Astrocyte (in vitro differentiated cells and primary cell): ENCODE measurements around the gene THOC6. TPM values are rescaled to one million over a fixed set of nuclear protein-coding genes. Genes with fewer than 3 reads are reported as not detected.

Experiments
- DNase-seq: peaks from one replicate; pipeline ENCODE4 v3.0.0-alpha.2; 2010; ENCODE audit warnings: low read depth
- FAIRE-seq: peaks from 2 replicates; lab custom pipeline; 2011; peaks lifted over from hg19 to GRCh38; lab: Jason Lieb, UNC
- H2AFZ ChIP-seq: 2 replicates; pipeline ENCODE4 v1.6.0; 2012; ENCODE audit warnings: low read depth, low read length, inconsistent platforms
- H3K27ac ChIP-seq: 2 replicates; pipeline ENCODE4 v1.5.1; 2011; ENCODE audit warnings: low read depth, low read length, inconsistent platforms
- H3K27me3 ChIP-seq: 2 replicates; pipeline ENCODE4 v1.6.0; 2011; ENCODE audit warnings: low read length, inconsistent platforms; ENCODE audit not compliant: insufficient read depth
- H3K36me3 ChIP-seq: 2 replicates; pipeline ENCODE4 v1.5.1; 2011; ENCODE audit warnings: low read length, inconsistent platforms; ENCODE audit not compliant: insufficient read depth
- H3K4me1 ChIP-seq: 2 replicates; pipeline ENCODE4 v1.5.1; 2011; ENCODE audit warnings: low read length, inconsistent platforms; ENCODE audit not compliant: insufficient read depth
- H3K4me2 ChIP-seq: 2 replicates; pipeline ENCODE4 v1.6.0; 2012; ENCODE audit warnings: low read length, inconsistent platforms
- H3K4me3 ChIP-seq: 2 replicates; pipeline ENCODE4 v1.5.1; 2011; ENCODE audit warnings: low read depth, mild to moderate bottlenecking, low read length, inconsistent platforms; ENCODE audit not compliant: insufficient read depth
- H3K79me2 ChIP-seq: 2 replicates; pipeline ENCODE4 v1.6.0; 2012; ENCODE audit warnings: mild to moderate bottlenecking, low read length, inconsistent platforms; ENCODE audit not compliant: insufficient read depth
- H3K9ac ChIP-seq: 2 replicates; pipeline ENCODE4 v1.6.0; 2012; ENCODE audit warnings: mild to moderate bottlenecking, low read length, inconsistent platforms
- H3K9me3 ChIP-seq: 2 replicates; pipeline ENCODE4 v1.5.1; 2012; ENCODE audit warnings: low read depth, mild to moderate bottlenecking, low read length, inconsistent platforms; ENCODE audit not compliant: insufficient read depth
- H4K20me1 ChIP-seq: 2 replicates; pipeline ENCODE4 v1.6.0; 2012; ENCODE audit warnings: low read length, inconsistent platforms; ENCODE audit not compliant: insufficient read depth
- H3K27ac Mint-ChIP-seq: one replicate; pipeline ENCODE4 v1.8.0; 2021; ENCODE audit warnings: mild to moderate bottlenecking, mixed read lengths; ENCODE audit not compliant: unreplicated experiment
- H3K27me3 Mint-ChIP-seq: one replicate; pipeline ENCODE4 v1.8.0; 2021; ENCODE audit warnings: low read depth, mixed read lengths; ENCODE audit not compliant: unreplicated experiment
- H3K36me3 Mint-ChIP-seq: one replicate; pipeline ENCODE4 v1.8.0; 2021; ENCODE audit warnings: low read depth, mixed read lengths; ENCODE audit not compliant: unreplicated experiment
- H3K4me1 Mint-ChIP-seq: one replicate; pipeline ENCODE4 v1.8.0; 2021; ENCODE audit warnings: low read depth, mixed read lengths; ENCODE audit not compliant: unreplicated experiment
- H3K4me3 Mint-ChIP-seq: one replicate; pipeline ENCODE4 v1.8.0; 2021; ENCODE audit warnings: mild to moderate bottlenecking, moderate library complexity, mixed read lengths; ENCODE audit not compliant: unreplicated experiment
- H3K9me3 Mint-ChIP-seq: one replicate; pipeline ENCODE4 v1.8.0; 2021; ENCODE audit warnings: mild to moderate bottlenecking, mixed read lengths; ENCODE audit not compliant: unreplicated experiment
- EZH2 ChIP-seq: IDR thresholded peaks from 2 replicates; pipeline ENCODE4 v1.6.1; 2012; ENCODE audit warnings: mild to moderate bottlenecking, low read length, inconsistent platforms; ENCODE audit not compliant: insufficient read depth
- total RNA-seq: library from RNA; stranded (reverse); gene quantifications from 2 replicates; pipeline ENCODE4 v1.2.1, GENCODE V29; 2021

The THOC6 gene
- total RNA-seq, 1 donor from 2014 or later, result 22.3 TPM

DNA sequence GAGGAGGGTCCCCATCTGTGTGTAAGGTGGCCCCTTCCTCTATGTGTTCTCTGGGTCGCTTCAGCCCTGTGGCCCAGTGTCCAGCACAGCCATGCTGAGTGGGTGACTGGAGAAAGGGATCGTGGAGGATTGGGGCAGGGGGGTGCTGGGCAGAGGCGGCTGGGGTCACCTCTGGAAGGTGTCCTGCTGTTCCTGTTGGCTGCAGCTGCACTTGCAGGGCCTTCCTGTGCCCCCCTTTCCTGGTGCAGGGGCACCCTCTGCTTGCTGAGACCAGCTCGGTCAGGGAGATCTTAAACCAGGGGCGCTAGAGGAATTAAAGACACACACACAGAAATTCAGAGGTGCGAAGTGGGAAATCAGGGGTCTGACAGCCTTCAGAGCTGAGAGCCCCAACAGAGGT, 52.7 kb downstream of the THOC6 start:
- Histone ChIP-seq H3K36me3 (no peaks in the 10 kb centered on the region), H3K4me1 (no peaks in the 10 kb centered on the region), H3K9me3 (no peaks in the 10 kb centered on the region), H2AFZ (no peak overlapping the region), H3K4me3 (no peak overlapping the region), H4K20me1 (no peaks in the 10 kb centered on the region), H3K27ac (no peak overlapping the region), H3K9ac (no peak overlapping the region), H3K4me2 (no peak overlapping the region), H3K27me3 (peaks cover 24% of the 10 kb centered on the region), H3K79me2 (no peaks in the 10 kb centered on the region)
- peaks cover 47% of the 10 kb centered on the region for H3K27me3 Mint-ChIP-seq
- H3K9me3 Mint-ChIP-seq, result peaks cover 13% of the 10 kb centered on the region
- H3K4me3 Mint-ChIP-seq, result no peak overlapping the region
- FAIRE-seq (no peak), DNase-seq (no peak)
- H3K4me1 Mint-ChIP-seq, result no peaks in the 10 kb centered on the region
- no peaks in the 10 kb centered on the region for H3K36me3 Mint-ChIP-seq
- no peak for TF ChIP-seq EZH2
- H3K27ac Mint-ChIP-seq, result no peak overlapping the region

Other genes starting within 250 kb of the THOC6 start
- gene ELOB, start 246.8 kb upstream of the THOC6 start, total RNA-seq, result 323 TPM in 2 replicates
- not detected in 2 replicates for gene PRSS33, start 236.5 kb upstream of the THOC6 start, total RNA-seq
- not detected in 2 replicates for gene PRSS41, start 225.6 kb upstream of the THOC6 start, total RNA-seq
- gene PRSS21, start 206.8 kb upstream of the THOC6 start, total RNA-seq, result not detected in 2 replicates
- gene ZG16B, start 193.7 kb upstream of the THOC6 start, total RNA-seq, result not detected in 2 replicates
- gene PRSS22, start 165.9 kb upstream of the THOC6 start, total RNA-seq, result 0.58 and 1.5 TPM in 2 replicates
- gene FLYWCH2, start 140.8 kb upstream of the THOC6 start, total RNA-seq, result 36.5 and 40.7 TPM in 2 replicates
- 53.4 and 58.9 TPM in 2 replicates for gene FLYWCH1, start 112.1 kb upstream of the THOC6 start, total RNA-seq
- 7.5 and 8.0 TPM in 2 replicates for gene KREMEN2, start 59.8 kb upstream of the THOC6 start, total RNA-seq
- gene PAQR4, start 54.7 kb upstream of the THOC6 start, total RNA-seq, result 4.8 and 5.4 TPM in 2 replicates
- 3.9 TPM in 2 replicates for gene PKMYT1, start 43.6 kb upstream of the THOC6 start, total RNA-seq
- gene CLDN9, start 11.1 kb upstream of the THOC6 start, total RNA-seq, result 0.14 and 0.48 TPM in 2 replicates
- 449 and 584 TPM in 2 replicates for gene CLDN6, start 5.9 kb upstream of the THOC6 start, total RNA-seq
- 262 and 275 TPM in 2 replicates for gene TNFRSF12A, start 3.7 kb upstream of the THOC6 start, total RNA-seq
- gene HCFC1R1, start 93 bp upstream of the THOC6 start, total RNA-seq, result 47.0 and 71.6 TPM in 2 replicates
- 0.16 TPM in 1 of 2 replicates, not detected in the other for gene BICDL2, start 12.9 kb downstream of the THOC6 start, total RNA-seq
- gene MMP25, start 22.5 kb downstream of the THOC6 start, total RNA-seq, result 0.89 and 1.3 TPM in 2 replicates
- 27.8 and 43.8 TPM in 2 replicates for gene IL32, start 41.6 kb downstream of the THOC6 start, total RNA-seq
- gene ZSCAN10, start 75.3 kb downstream of the THOC6 start, total RNA-seq, result 0.22 and 0.25 TPM in 2 replicates
- 13.2 and 15.4 TPM in 2 replicates for gene ZNF205, start 88.6 kb downstream of the THOC6 start, total RNA-seq
- gene ZNF213, start 111.0 kb downstream of the THOC6 start, total RNA-seq, result 11.3 and 12.0 TPM in 2 replicates
- gene OR1F1, start 164.2 kb downstream of the THOC6 start, total RNA-seq, result 0.32 TPM in 1 of 2 replicates, not detected in the other
- gene ZNF200, start 211.1 kb downstream of the THOC6 start, total RNA-seq, result 8.6 and 9.2 TPM in 2 replicates
- not detected in 2 replicates for gene MEFV, start 232.6 kb downstream of the THOC6 start, total RNA-seq